ENCODE data around the gene LINC00237. TPM values are rescaled to one million over a fixed set of nuclear protein-coding genes. Genes with fewer than 3 reads are reported as not detected.

The LINC00237 gene
- total and polyA plus RNA-seq, 9 of the 15 experiments (the other 6 are each of a cell fraction or from before 2014, with no cell fraction given) = not detected

GRCh38 chr20:21125849-21126580 is 19.9 kb upstream of the LINC00237 start, which contains the start of gene KIZ (continued):
- TF ChIP-seq GMEB1 (CRISPR knock-in tag; IDR thresholded peaks at IDR 0.05) (0 out of 2 replicates have a peak, but pooled peaks have one; percentile 7), GTF3C2 (IDR thresholded peaks at IDR 0.05; ENCODE audit: borderline replicate concordance, extremely low read depth, insufficient read length) (no peak), ZC3H4 (CRISPR knock-in tag; IDR thresholded peaks at IDR 0.05; ENCODE audit: borderline replicate concordance) (no peak), RBM25 (IDR thresholded peaks at IDR 0.05; ENCODE audit: low read depth, low read length, severe bottlenecking) (no peak), HDAC3 (IDR thresholded peaks at IDR 0.05; ENCODE audit: borderline replicate concordance, partially characterized antibody) (no peak), RBM22 (IDR thresholded peaks at IDR 0.05; ENCODE audit: low read depth, low read length, poor library complexity, severe bottlenecking) (no peak), KDM5B (IDR thresholded peaks at IDR 0.05; ENCODE audit: insufficient replicate concordance, low read depth, low read length) (peak; percentile 92), ZFX (CRISPR knock-in tag; IDR thresholded peaks at IDR 0.05) (peak; percentile 79), TAF7 (tag; IDR thresholded peaks at IDR 0.05) (no peak), ZBTB9 (CRISPR knock-in tag; IDR thresholded peaks at IDR 0.05) (no peak), MBD2 (IDR thresholded peaks at IDR 0.05; ENCODE audit: borderline replicate concordance, low read depth) (peak; percentile 35; the same call in 1 of the 2 replicates), HNRNPH1 (optimal IDR thresholded peaks at IDR 0.05; ENCODE audit: low read depth, low read length) (no peak)
- TF ChIP-seq, protein P1, sequence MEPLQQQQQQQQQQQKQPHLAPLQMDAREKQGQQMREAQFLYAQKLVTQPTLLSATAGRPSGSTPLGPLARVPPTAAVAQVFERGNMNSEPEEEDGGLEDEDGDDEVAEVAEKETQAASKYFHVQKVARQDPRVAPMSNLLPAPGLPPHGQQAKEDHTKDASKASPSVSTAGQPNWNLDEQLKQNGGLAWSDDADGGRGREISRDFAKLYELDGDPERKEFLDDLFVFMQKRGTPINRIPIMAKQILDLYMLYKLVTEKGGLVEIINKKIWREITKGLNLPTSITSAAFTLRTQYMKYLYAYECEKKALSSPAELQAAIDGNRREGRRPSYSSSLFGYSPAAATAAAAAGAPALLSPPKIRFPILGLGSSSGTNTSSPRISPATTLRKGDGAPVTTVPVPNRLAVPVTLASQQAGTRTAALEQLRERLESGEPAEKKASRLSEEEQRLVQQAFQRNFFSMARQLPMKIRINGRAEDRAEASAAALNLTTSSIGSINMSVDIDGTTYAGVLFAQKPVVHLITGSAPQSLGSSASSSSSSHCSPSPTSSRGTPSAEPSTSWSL (CRISPR knock-in tag; IDR thresholded peaks at IDR 0.05; ENCODE audit: borderline replicate concordance) = no peak
- TF ChIP-seq, protein P2, sequence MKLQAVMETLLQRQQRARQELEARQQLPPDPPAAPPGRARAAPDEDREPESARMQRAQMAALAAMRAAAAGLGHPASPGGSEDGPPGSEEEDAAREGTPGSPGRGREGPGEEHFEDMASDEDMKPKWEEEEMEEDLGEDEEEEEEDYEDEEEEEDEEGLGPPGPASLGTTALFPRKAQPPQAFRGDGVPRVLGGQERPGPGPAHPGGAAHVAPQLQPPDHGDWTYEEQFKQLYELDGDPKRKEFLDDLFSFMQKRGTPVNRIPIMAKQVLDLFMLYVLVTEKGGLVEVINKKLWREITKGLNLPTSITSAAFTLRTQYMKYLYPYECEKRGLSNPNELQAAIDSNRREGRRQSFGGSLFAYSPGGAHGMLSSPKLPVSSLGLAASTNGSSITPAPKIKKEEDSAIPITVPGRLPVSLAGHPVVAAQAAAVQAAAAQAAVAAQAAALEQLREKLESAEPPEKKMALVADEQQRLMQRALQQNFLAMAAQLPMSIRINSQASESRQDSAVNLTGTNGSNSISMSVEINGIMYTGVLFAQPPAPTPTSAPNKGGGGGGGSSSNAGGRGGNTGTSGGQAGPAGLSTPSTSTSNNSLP (IDR thresholded peaks at IDR 0.05; ENCODE audit: borderline replicate concordance, low read depth, low read length) = no peak
- TF ChIP-seq, protein P3, sequence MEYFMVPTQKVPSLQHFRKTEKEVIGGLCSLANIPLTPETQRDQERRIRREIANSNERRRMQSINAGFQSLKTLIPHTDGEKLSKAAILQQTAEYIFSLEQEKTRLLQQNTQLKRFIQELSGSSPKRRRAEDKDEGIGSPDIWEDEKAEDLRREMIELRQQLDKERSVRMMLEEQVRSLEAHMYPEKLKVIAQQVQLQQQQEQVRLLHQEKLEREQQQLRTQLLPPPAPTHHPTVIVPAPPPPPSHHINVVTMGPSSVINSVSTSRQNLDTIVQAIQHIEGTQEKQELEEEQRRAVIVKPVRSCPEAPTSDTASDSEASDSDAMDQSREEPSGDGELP (CRISPR knock-in tag; IDR thresholded peaks at IDR 0.05; ENCODE audit: borderline replicate concordance) = peak; percentile 70; the same call in 1 of the 2 replicates
